Measurements from ENCODE around the gene SPPL2B. TPM values are rescaled to one million over a fixed set of nuclear protein-coding genes. Genes with fewer than 3 reads are reported as not detected.

SPPL2B gene
- total and polyA plus RNA-seq, 7 experiments from 2014 or later = 11.1 to 150 (median 112) TPM

- Histone ChIP-seq H3K27ac (ENCODE audit: low read depth, low read length) (no peak overlapping the region), H3K4me1 (ENCODE audit: control insufficient read depth in 2 of 2, insufficient read depth in 2 of 2, low read length in 2 of 2) (no peaks in the 10 kb centered on the region), H3K36me3 (ENCODE audit: control insufficient read depth in 2 of 3, insufficient read depth in 3 of 3, low read length in 3 of 3) (no peaks in the 10 kb centered on the region), H3K9me3 (ENCODE audit: control insufficient read depth in 2 of 3, low read length in 3 of 3) (no peaks in the 10 kb centered on the region), H3K27me3 (ENCODE audit: control insufficient read depth in 2 of 2, insufficient read depth in 2 of 2, low read length in 2 of 2) (peaks cover 0 to 6% of the 10 kb centered on the region in 2 donors), H3K4me3 (ENCODE audit: low read length) (no peak overlapping the region)
- Mint-ChIP-seq H3K9me3 (peaks cover 0 to 3% (median 0%) of the 10 kb centered on the region in 11 donors), H3K27me3 (peaks cover 12 to 20% (median 14%) of the 10 kb centered on the region in 5 donors), H3K4me1 (peaks cover 0 to 11% (median 6%) of the 10 kb centered on the region in 7 donors), H3K36me3 (peaks cover 0 to 5% (median 4%) of the 10 kb centered on the region in 5 donors), H3K27ac (peak overlapping the region in 4 of 9 donors; percentile 28 to 85 (median 68)), H3K4me3 (peak overlapping the region in 5 of 10 donors; percentile 14 to 59 (median 39))
- ChIA-PET CTCF (no interaction called here), POLR2A (no interaction called here)
- intact Hi-C loops (cut with micrococcal nuclease) = no loop called here
- peak; percentile 8 for ATAC-seq
- no peak for DNase-seq
Measured at GRCh38 chr19:2360833-2361232, 32.3 kb downstream of the SPPL2B start.

- H3K27ac ChIP-seq (ENCODE audit: low read depth, low read length) = no peak overlapping the region
- no peaks in the 10 kb centered on the region for H3K9me3 ChIP-seq (ENCODE audit: control insufficient read depth in 2 of 3, low read length in 3 of 3)
- Mint-ChIP-seq H3K9me3 (peaks cover 0 to 4% (median 0%) of the 10 kb centered on the region in 11 donors), H3K4me3 (no peak overlapping the region), H3K27me3 (peaks cover 12 to 20% (median 14%) of the 10 kb centered on the region in 5 donors), H3K27ac (no peak overlapping the region), H3K4me1 (peaks cover 0 to 11% (median 6%) of the 10 kb centered on the region in 7 donors), H3K36me3 (peaks cover 0 to 5% (median 4%) of the 10 kb centered on the region in 5 donors)
- peaks cover 0 to 6% of the 10 kb centered on the region in 2 donors for H3K27me3 ChIP-seq (ENCODE audit: control insufficient read depth in 2 of 2, insufficient read depth in 2 of 2, low read length in 2 of 2)
- DNase-seq (no peak), ATAC-seq (no peak)
- no peaks in the 10 kb centered on the region for H3K4me1 ChIP-seq (ENCODE audit: control insufficient read depth in 2 of 2, insufficient read depth in 2 of 2, low read length in 2 of 2)
- ChIA-PET CTCF (no interaction called here), POLR2A (no interaction called here)
- H3K36me3 ChIP-seq (ENCODE audit: control insufficient read depth in 2 of 3, insufficient read depth in 3 of 3, low read length in 3 of 3) = no peaks in the 10 kb centered on the region
- intact Hi-C loops (cut with micrococcal nuclease) = no loop called here
- no peak overlapping the region for H3K4me3 ChIP-seq (ENCODE audit: low read length)
Measured at GRCh38 chr19:2361246-2362045, 33.0 kb downstream of the SPPL2B start.

- H3K27ac Mint-ChIP-seq = no peak overlapping the region
- H3K36me3 Mint-ChIP-seq = peaks cover 0 to 5% (median 4%) of the 10 kb centered on the region in 5 donors
- ChIA-PET POLR2A (no interaction called here), CTCF (no interaction called here)
- no peak for DNase-seq
- H3K4me1 ChIP-seq (ENCODE audit: control insufficient read depth in 2 of 2, insufficient read depth in 2 of 2, low read length in 2 of 2) = no peaks in the 10 kb centered on the region
- peaks cover 0 to 5% (median 0%) of the 10 kb centered on the region in 11 donors for H3K9me3 Mint-ChIP-seq
- H3K4me3 ChIP-seq (ENCODE audit: low read length) = no peak overlapping the region
- no peak overlapping the region for H3K4me3 Mint-ChIP-seq
- H3K27me3 ChIP-seq (ENCODE audit: control insufficient read depth in 2 of 2, insufficient read depth in 2 of 2, low read length in 2 of 2) = peaks cover 0 to 6% of the 10 kb centered on the region in 2 donors
- no peaks in the 10 kb centered on the region for H3K9me3 ChIP-seq (ENCODE audit: control insufficient read depth in 2 of 3, low read length in 3 of 3)
- H3K27me3 Mint-ChIP-seq = peaks cover 12 to 20% (median 14%) of the 10 kb centered on the region in 5 donors
- H3K36me3 ChIP-seq (ENCODE audit: control insufficient read depth in 2 of 3, insufficient read depth in 3 of 3, low read length in 3 of 3) = no peaks in the 10 kb centered on the region
- intact Hi-C loops (cut with micrococcal nuclease) = no loop called here
- peaks cover 0 to 11% (median 6%) of the 10 kb centered on the region in 7 donors for H3K4me1 Mint-ChIP-seq
- H3K27ac ChIP-seq (ENCODE audit: low read depth, low read length) = no peak overlapping the region
- no peak for ATAC-seq
Measured at GRCh38 chr19:2362046-2362969, 33.8 kb downstream of the SPPL2B start.

- Mint-ChIP-seq H3K36me3 (peaks cover 0 to 5% (median 4%) of the 10 kb centered on the region in 5 donors), H3K27me3 (peaks cover 12 to 20% (median 14%) of the 10 kb centered on the region in 5 donors), H3K4me1 (peaks cover 0 to 11% (median 6%) of the 10 kb centered on the region in 7 donors), H3K9me3 (peaks cover 0 to 5% (median 0%) of the 10 kb centered on the region in 11 donors), H3K4me3 (no peak overlapping the region), H3K27ac (no peak overlapping the region)
- ChIA-PET POLR2A (no interaction called here), CTCF (no interaction called here)
- no peaks in the 10 kb centered on the region for H3K4me1 ChIP-seq (ENCODE audit: control insufficient read depth in 2 of 2, insufficient read depth in 2 of 2, low read length in 2 of 2)
- H3K27me3 ChIP-seq (ENCODE audit: control insufficient read depth in 2 of 2, insufficient read depth in 2 of 2, low read length in 2 of 2) = peaks cover 0 to 6% of the 10 kb centered on the region in 2 donors
- H3K27ac ChIP-seq (ENCODE audit: low read depth, low read length) = no peak overlapping the region
- no peak for DNase-seq
- no peak overlapping the region for H3K4me3 ChIP-seq (ENCODE audit: low read length)
- ATAC-seq = no peak
- H3K36me3 ChIP-seq (ENCODE audit: control insufficient read depth in 2 of 3, insufficient read depth in 3 of 3, low read length in 3 of 3) = no peaks in the 10 kb centered on the region
- no peaks in the 10 kb centered on the region for H3K9me3 ChIP-seq (ENCODE audit: control insufficient read depth in 2 of 3, low read length in 3 of 3)
- intact Hi-C loops (cut with micrococcal nuclease) = no loop called here
Measured at GRCh38 chr19:2362970-2363300, 34.5 kb downstream of the SPPL2B start.

GRCh38 chr19:2363419-2363818, 34.9 kb downstream of the SPPL2B start:
- CTCF ChIA-PET = no interaction called here
- H3K27me3 ChIP-seq (ENCODE audit: control insufficient read depth in 2 of 2, insufficient read depth in 2 of 2, low read length in 2 of 2) = peaks cover 0 to 6% of the 10 kb centered on the region in 2 donors
- peaks cover 0 to 7% (median 4%) of the 10 kb centered on the region in 11 donors for H3K9me3 Mint-ChIP-seq
- no peaks in the 10 kb centered on the region for H3K4me1 ChIP-seq (ENCODE audit: control insufficient read depth in 2 of 2, insufficient read depth in 2 of 2, low read length in 2 of 2)
- H3K36me3 Mint-ChIP-seq = peaks cover 0 to 5% (median 4%) of the 10 kb centered on the region in 5 donors
- peaks cover 0 to 15% (median 6%) of the 10 kb centered on the region in 7 donors for H3K4me1 Mint-ChIP-seq
- no peaks in the 10 kb centered on the region for H3K9me3 ChIP-seq (ENCODE audit: control insufficient read depth in 2 of 3, low read length in 3 of 3)
- no peaks in the 10 kb centered on the region for H3K36me3 ChIP-seq (ENCODE audit: control insufficient read depth in 2 of 3, insufficient read depth in 3 of 3, low read length in 3 of 3)
- H3K4me3 ChIP-seq (ENCODE audit: low read length) = no peak overlapping the region
- H3K27ac ChIP-seq (ENCODE audit: low read depth, low read length) = no peak overlapping the region
- intact Hi-C loops (cut with micrococcal nuclease) = no loop called here
- DNase-seq = no peak
- no peak overlapping the region for H3K4me3 Mint-ChIP-seq
- H3K27me3 Mint-ChIP-seq = peaks cover 12 to 20% (median 14%) of the 10 kb centered on the region in 5 donors
- POLR2A ChIA-PET = no interaction called here
- no peak overlapping the region for H3K27ac Mint-ChIP-seq
- ATAC-seq = no peak

GRCh38 chr19:2365201-2365970, 36.9 kb downstream of the SPPL2B start:
- peaks cover 0 to 4% (median 0%) of the 10 kb centered on the region in 3 experiments for H3K9me3 ChIP-seq (ENCODE audit: control insufficient read depth in 2 of 3, low read length in 3 of 3)

More at GRCh38 chr19:2365201-2365970, 36.9 kb downstream of the SPPL2B start:
- H3K4me1 ChIP-seq (ENCODE audit: control insufficient read depth in 2 of 2, insufficient read depth in 2 of 2, low read length in 2 of 2) = no peaks in the 10 kb centered on the region
- H3K36me3 ChIP-seq (ENCODE audit: control insufficient read depth in 2 of 3, insufficient read depth in 3 of 3, low read length in 3 of 3) = no peaks in the 10 kb centered on the region
- no peak overlapping the region for H3K27ac ChIP-seq (ENCODE audit: low read depth, low read length)
- Mint-ChIP-seq H3K4me3 (peak overlapping the region in 1 of 10 donors; percentile 12), H3K27ac (peak overlapping the region in 1 of 9 donors; percentile 50), H3K27me3 (peaks cover 5 to 19% (median 14%) of the 10 kb centered on the region in 5 donors), H3K9me3 (peaks cover 0 to 9% (median 4%) of the 10 kb centered on the region in 11 donors), H3K4me1 (peaks cover 0 to 14% (median 4%) of the 10 kb centered on the region in 7 donors), H3K36me3 (peaks cover 0 to 5% (median 4%) of the 10 kb centered on the region in 5 donors)
- DNase-seq (no peak), ATAC-seq (no peak)
- no peak overlapping the region for H3K4me3 ChIP-seq (ENCODE audit: low read length)
- H3K27me3 ChIP-seq (ENCODE audit: control insufficient read depth in 2 of 2, insufficient read depth in 2 of 2, low read length in 2 of 2) = peaks cover 0 to 6% of the 10 kb centered on the region in 2 donors
- CTCF ChIA-PET = interaction anchor here (0.7 kb wide), 3 partner anchors 179 to 1484 kb away, joined by 3 to 4 read pairs (median 3); no protein-coding TSS in a partner anchor
- intact Hi-C loops (cut with micrococcal nuclease) = no loop called here
- POLR2A ChIA-PET = interaction anchor here (0.7 kb wide), 1 partner anchor 801 kb away, joined by 3 read pairs; no protein-coding TSS in a partner anchor

Measured in naive thymus-derived CD4-positive, alpha-beta T cell (primary cell).